ENCODE measurements around the gene MEPE. TPM values are rescaled to one million over a fixed set of nuclear protein-coding genes. Genes with fewer than 3 reads are reported as not detected.
"Not testable (repeated sequence)": the region's sequence is repeated elsewhere in the genome, so short reads cannot be mapped to it uniquely, and the experiment has no call there.

Gene MEPE
- total RNA-seq, 1 experiment from 2014 or later, result not detected

DNA sequence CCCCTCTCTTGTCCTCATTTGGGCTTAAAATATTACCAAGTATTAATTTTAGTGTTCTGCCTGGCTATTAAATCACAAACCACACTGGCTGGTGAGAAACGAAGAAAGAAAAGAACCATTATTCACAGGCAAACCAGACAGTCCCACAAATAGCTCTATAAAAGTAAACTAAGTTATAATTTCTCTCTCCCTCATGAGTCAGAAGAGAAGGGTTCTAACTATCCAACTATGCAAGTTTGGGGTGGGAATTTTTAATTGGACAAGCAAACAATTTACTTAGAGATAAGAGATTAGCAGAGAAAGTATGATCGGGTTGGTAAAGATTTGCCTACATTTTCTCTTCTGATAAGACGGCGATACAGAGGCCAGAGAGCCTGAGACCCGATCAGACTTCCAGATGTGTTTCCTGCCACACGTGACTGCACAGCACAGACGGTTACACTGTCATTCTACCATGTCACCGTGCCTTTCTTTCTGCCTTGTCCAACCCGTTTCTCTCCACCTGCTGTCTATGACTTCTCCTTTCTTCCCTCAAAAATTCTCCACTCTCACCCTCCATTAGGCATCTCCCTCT is 52.3 kb downstream of the MEPE start:
- POLR2A ChIA-PET, result no interaction called here
- Mint-ChIP-seq H3K4me3 (no peak overlapping the region), H3K36me3 (peaks cover 24% of the 10 kb centered on the region), H3K27ac (no peak overlapping the region), H3K27me3 (ENCODE audit: low read depth) (no peaks in the 10 kb centered on the region; the same call in 1 of the 2 replicates), H3K9me3 (peaks cover 29% of the 10 kb centered on the region), H3K4me1 (no peaks in the 10 kb centered on the region)
- CTCF ChIA-PET, result no interaction called here
- no peak for DNase-seq (ENCODE audit: low spot score)
- no peak for ATAC-seq
- TF ChIP-seq, protein P1, sequence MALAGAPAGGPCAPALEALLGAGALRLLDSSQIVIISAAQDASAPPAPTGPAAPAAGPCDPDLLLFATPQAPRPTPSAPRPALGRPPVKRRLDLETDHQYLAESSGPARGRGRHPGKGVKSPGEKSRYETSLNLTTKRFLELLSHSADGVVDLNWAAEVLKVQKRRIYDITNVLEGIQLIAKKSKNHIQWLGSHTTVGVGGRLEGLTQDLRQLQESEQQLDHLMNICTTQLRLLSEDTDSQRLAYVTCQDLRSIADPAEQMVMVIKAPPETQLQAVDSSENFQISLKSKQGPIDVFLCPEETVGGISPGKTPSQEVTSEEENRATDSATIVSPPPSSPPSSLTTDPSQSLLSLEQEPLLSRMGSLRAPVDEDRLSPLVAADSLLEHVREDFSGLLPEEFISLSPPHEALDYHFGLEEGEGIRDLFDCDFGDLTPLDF (CRISPR knock-in tag; IDR thresholded peaks at IDR 0.05), result no peak

DNA sequence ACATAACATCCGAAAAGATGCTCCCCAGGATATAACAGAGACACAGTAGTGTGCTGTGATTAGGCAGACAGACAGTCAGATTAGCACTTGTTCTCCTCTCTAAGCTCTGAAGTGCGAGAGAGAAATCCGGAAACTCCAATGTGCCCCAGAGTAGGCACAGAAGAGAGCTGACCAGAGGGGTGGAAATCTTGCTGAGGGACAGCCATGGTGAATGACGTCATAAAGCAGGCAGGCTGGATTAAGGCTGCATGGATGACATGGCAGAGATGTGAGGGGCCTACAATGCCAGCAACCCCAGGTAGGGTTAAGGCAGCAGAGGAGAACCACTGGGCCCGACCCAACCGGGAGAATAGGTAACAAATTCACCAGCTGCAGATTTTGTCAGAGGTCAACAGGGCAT is 53.3 kb downstream of the MEPE start:
- CTCF ChIA-PET, result no interaction called here
- no peaks in the 10 kb centered on the region; the same call in 1 of the 2 replicates for H3K27me3 Mint-ChIP-seq (ENCODE audit: low read depth)
- H3K27ac Mint-ChIP-seq, result no peak overlapping the region

DNA sequence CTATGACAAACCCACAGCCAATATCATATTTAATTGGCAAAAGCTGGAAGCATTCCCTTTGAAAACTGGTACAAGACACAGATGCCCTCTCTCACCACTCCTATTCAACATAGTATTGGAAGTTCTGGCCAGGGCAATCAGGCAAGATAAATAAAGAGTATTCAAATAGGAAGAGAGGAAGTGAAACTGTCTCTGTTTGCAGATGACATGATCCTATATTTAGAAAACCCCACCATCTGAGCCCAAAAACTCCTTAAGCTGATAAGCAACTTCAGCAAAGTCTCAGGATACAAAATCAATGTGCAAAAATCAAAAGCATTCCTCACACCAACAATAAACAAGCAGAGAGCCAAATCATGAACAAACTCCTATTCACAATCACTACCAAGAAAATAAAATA is 58.0 kb downstream of the MEPE start:
- DNase-seq (ENCODE audit: low spot score); H3K27me3 Mint-ChIP-seq (ENCODE audit: low read depth); POLR2A ChIA-PET; ATAC-seq; CTCF ChIA-PET; H3K27ac Mint-ChIP-seq; H3K4me3 Mint-ChIP-seq; H3K4me1 Mint-ChIP-seq: not testable (repeated sequence)
- Mint-ChIP-seq H3K9me3 (peaks cover 77% of the 10 kb centered on the region), H3K36me3 (peaks cover 69% of the 10 kb centered on the region)

More for the DNA sequence above, 53.3 kb downstream of the MEPE start:
- POLR2A ChIA-PET, result no interaction called here
- Mint-ChIP-seq H3K4me3 (no peak overlapping the region), H3K4me1 (no peaks in the 10 kb centered on the region), H3K9me3 (peaks cover 40% of the 10 kb centered on the region), H3K36me3 (peaks cover 34% of the 10 kb centered on the region)
- TF ChIP-seq NR3C1 (CRISPR knock-in tag; conservative IDR thresholded peaks at IDR 0.05; ENCODE audit: low read depth) (no peak), ETV6 (CRISPR knock-in tag; IDR thresholded peaks at IDR 0.05) (no peak), EMX1 (CRISPR knock-in tag; IDR thresholded peaks at IDR 0.05) (no peak), CREB1 (CRISPR knock-in tag; IDR thresholded peaks at IDR 0.05) (no peak), ATF1 (CRISPR knock-in tag; IDR thresholded peaks at IDR 0.05) (no peak), GABPB1 (CRISPR knock-in tag; IDR thresholded peaks at IDR 0.05) (no peak)
- TF ChIP-seq, protein P2, sequence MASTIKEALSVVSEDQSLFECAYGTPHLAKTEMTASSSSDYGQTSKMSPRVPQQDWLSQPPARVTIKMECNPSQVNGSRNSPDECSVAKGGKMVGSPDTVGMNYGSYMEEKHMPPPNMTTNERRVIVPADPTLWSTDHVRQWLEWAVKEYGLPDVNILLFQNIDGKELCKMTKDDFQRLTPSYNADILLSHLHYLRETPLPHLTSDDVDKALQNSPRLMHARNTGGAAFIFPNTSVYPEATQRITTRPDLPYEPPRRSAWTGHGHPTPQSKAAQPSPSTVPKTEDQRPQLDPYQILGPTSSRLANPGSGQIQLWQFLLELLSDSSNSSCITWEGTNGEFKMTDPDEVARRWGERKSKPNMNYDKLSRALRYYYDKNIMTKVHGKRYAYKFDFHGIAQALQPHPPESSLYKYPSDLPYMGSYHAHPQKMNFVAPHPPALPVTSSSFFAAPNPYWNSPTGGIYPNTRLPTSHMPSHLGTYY (CRISPR knock-in tag; IDR thresholded peaks at IDR 0.05), result no peak
- TF ChIP-seq, protein P3, sequence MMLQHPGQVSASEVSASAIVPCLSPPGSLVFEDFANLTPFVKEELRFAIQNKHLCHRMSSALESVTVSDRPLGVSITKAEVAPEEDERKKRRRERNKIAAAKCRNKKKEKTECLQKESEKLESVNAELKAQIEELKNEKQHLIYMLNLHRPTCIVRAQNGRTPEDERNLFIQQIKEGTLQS (CRISPR knock-in tag; conservative IDR thresholded peaks at IDR 0.05), result no peak
- no peak for DNase-seq (ENCODE audit: low spot score)
- ATAC-seq, result no peak

DNA sequence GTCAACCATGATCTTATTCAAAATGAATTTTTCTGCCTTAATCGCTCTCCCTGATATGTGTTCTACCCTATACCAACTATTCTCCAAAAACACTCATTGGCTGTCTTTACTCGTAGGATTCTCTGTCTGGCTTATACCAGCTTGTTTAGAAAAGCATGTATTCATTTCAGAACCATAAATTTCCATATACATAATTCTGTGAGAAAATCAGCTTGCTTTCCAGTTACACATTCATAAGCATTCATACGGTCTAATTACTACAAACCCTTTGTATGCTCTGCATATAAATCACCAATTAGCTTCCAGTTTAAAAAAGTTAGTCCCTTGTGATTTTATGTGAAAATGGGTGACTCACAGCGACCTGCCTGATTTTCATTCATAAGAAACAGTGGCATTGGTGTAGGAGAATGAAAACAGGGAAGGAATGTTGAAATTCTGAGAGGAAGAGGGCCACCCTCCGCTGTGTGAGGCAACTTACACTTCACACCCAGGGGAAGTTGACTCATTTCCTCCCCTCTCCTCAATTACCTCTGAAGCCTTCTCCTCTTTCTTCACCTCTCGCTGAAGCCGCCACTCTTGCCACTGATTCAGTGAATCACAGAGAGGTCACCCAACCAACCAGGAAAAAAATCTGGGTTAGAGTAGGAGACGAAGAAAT is 63.3 kb downstream of the MEPE start:
- peaks cover 40% of the 10 kb centered on the region for H3K36me3 Mint-ChIP-seq
- TF ChIP-seq, protein P2 (CRISPR knock-in tag; IDR thresholded peaks at IDR 0.05), result no peak
- peak; percentile 37; the same call in 1 of the 2 replicates for TF ChIP-seq TEAD1 (CRISPR knock-in tag; IDR thresholded peaks at IDR 0.05)
- H3K4me1 Mint-ChIP-seq, result peaks cover 25% of the 10 kb centered on the region
- H3K4me3 Mint-ChIP-seq, result peak overlapping the region; percentile 11; the same call in 1 of the 2 replicates
- ATAC-seq, result peak; percentile 98
- H3K27ac Mint-ChIP-seq, result peak overlapping the region; percentile 88
- H3K9me3 Mint-ChIP-seq, result peaks cover 44% of the 10 kb centered on the region
- ChIA-PET POLR2A (no interaction called here), CTCF (no interaction called here)
- DNase-seq (ENCODE audit: low spot score), result no peak
- H3K27me3 Mint-ChIP-seq (ENCODE audit: low read depth), result peaks cover 9% of the 10 kb centered on the region; the same call in 1 of the 2 replicates

Other genes starting within 250 kb of the MEPE start
- gene DSPP, start 224.4 kb upstream of the MEPE start, total RNA-seq (2021), result not detected in 3 replicates
- gene DMP1, start 182.7 kb upstream of the MEPE start, total RNA-seq (2021), result 0.11 TPM in 1 of 3 replicates, not detected in the others
- gene IBSP, start 33.4 kb upstream of the MEPE start, total RNA-seq (2021), result not detected in 3 replicates
- 24.5 to 56.6 TPM (median 31.8 TPM) in 3 replicates for gene SPP1, start 142.7 kb downstream of the MEPE start, total RNA-seq (2021)
- 21.4 to 27.0 TPM (median 25.5 TPM) in 3 replicates for gene PKD2, start 174.7 kb downstream of the MEPE start, total RNA-seq (2021)

All from WTC11 (cell line).